MM.1S (cell line): ENCODE results near the gene PLSCR3.

Source experiments
- DNase-seq: peaks from one replicate; pipeline ENCODE4 v3.0.0-alpha.2; 2015
- H2AFZ ChIP-seq: fragments of 300-600 bp; sonication (generic); 2 replicates; pipeline ENCODE4 v1.6.0; 2016; ENCODE audit warnings: antibody characterized with exemption, low read length
- H3F3A ChIP-seq: fragments of 300-600 bp; sonication (generic); 2 replicates; pipeline ENCODE4 v1.6.1; 2016; ENCODE audit warnings: mild to moderate bottlenecking, antibody characterized with exemption, low read length, moderate library complexity, mixed read lengths; ENCODE audit not compliant: insufficient read depth
- H3K27ac ChIP-seq: fragments of 300-600 bp; sonication (generic); 2 replicates; pipeline ENCODE4 v1.5.1; 2016; ENCODE audit warnings: mild to moderate bottlenecking, low read length
- H3K27me3 ChIP-seq: fragments of 300-600 bp; sonication (generic); replicated peaks from 2 replicates; pipeline ENCODE4 v1.6.0; 2016; ENCODE audit warnings: low read length; ENCODE audit not compliant: insufficient read depth
- H3K36me3 ChIP-seq: fragments of 300-600 bp; sonication (generic); replicated peaks from 2 replicates; pipeline ENCODE4 v1.6.1; 2016; ENCODE audit warnings: mild to moderate bottlenecking, low read length, mixed read lengths; ENCODE audit not compliant: insufficient read depth
- H3K4me1 ChIP-seq: fragments of 300-600 bp; sonication (generic); 2 replicates; pipeline ENCODE4 v1.6.1; 2016; ENCODE audit warnings: low read length, mixed read lengths
- H3K4me2 ChIP-seq: fragments of 300-600 bp; sonication (generic); 2 replicates; pipeline ENCODE4 v1.6.0; 2016; ENCODE audit warnings: low read depth, low read length
- H3K4me3 ChIP-seq: fragments of 300-600 bp; sonication (generic); 2 replicates; pipeline ENCODE4 v1.5.1; 2016; ENCODE audit warnings: low read length, mixed read lengths
- H3K79me2 ChIP-seq: fragments of 300-600 bp; sonication (generic); 2 replicates; pipeline ENCODE4 v1.6.1; 2016; ENCODE audit warnings: mixed run types, low read length, mixed read lengths
- H3K9ac ChIP-seq: fragments of 300-600 bp; sonication (generic); 2 replicates; pipeline ENCODE4 v1.6.1; 2016; ENCODE audit warnings: low read length, mixed read lengths
- H3K9me2 ChIP-seq: fragments of 300-600 bp; sonication (generic); replicated peaks from 2 replicates; pipeline ENCODE4 v1.6.1; 2016; ENCODE audit warnings: mild to moderate bottlenecking, low read length, mixed read lengths; ENCODE audit not compliant: insufficient read depth
- H3K9me3 ChIP-seq: fragments of 300-600 bp; sonication (generic); replicated peaks from 2 replicates; pipeline ENCODE4 v1.6.1; 2016; ENCODE audit warnings: mild to moderate bottlenecking, low read length, mixed read lengths; ENCODE audit not compliant: insufficient read depth
- H4K20me1 ChIP-seq: fragments of 300-600 bp; sonication (generic); 2 replicates; pipeline ENCODE4 v1.6.1; 2016; ENCODE audit warnings: mild to moderate bottlenecking, low read length, moderate library complexity, mixed read lengths; ENCODE audit not compliant: insufficient read depth
- EZH2 ChIP-seq: fragments of 300-600 bp; sonication (generic); optimal IDR thresholded peaks from 2 replicates; pipeline ENCODE3; 2017; ENCODE audit warnings: low read depth, mild to moderate bottlenecking, antibody characterized with exemption, low read length, mixed read lengths
- EZH2phosphoT487 ChIP-seq: fragments of 300-600 bp; sonication (generic); IDR thresholded peaks from 2 replicates; pipeline ENCODE4 v1.6.1; 2018; ENCODE audit warnings: antibody characterized with exemption, low read length
- TF ChIP-seq, protein P1 (sequence below): fragments of 300-600 bp; sonication (generic); IDR thresholded peaks from 2 replicates; pipeline ENCODE4 v1.5.1; 2016; ENCODE audit warnings: antibody characterized with exemption, low read length, mixed read lengths

The PLSCR3 gene

DNA sequence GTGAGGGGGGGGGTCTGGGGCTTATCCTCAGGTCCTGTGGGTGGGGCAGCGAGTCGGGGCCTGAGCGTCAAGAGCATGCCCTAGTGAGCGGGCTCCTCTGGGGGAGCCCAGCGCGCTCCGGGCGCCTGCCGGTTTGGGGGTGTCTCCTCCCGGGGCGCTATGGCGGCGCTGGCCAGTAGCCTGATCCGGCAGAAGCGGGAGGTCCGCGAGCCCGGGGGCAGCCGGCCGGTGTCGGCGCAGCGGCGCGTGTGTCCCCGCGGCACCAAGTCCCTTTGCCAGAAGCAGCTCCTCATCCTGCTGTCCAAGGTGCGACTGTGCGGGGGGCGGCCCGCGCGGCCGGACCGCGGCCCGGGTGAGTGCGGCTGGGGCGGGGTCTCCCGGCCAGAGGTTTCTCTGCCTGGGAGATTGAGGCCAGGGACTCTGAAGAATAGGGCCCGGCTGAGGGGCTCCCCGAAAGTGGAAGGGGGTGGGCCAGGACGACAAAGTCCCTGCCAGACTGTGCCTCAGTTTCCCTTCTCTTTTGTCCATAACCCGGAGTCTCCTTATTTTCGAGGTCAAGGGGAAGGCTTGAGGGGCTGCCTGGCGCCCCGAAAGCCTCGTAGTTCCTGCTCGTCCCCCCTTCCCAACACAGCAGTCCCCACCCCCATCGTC, 45.3 kb upstream of the PLSCR3 start, which contains the start of gene FGF11:
Gene FGF11, plus strand, starts transcription at position 51 of the 651 bp plus-strand sequence. Its CDS starts 109 bp downstream, at position 160.
- Histone ChIP-seq H3K4me2 (peak within 1 kb of the TSS; percentile 33; the same call in 1 of the 2 replicates), H3F3A (peaks cover 14% of the 10 kb centered on the region), H4K20me1 (no peaks in the 10 kb centered on the region), H3K9me2 (no peaks in the 10 kb centered on the region), H3K4me1 (peaks cover 10% of the 10 kb centered on the region), H2AFZ (no peak within 1 kb of the TSS), H3K9ac (no peak within 1 kb of the TSS), H3K27ac (no peak within 1 kb of the TSS), H3K4me3 (no peak within 1 kb of the TSS), H3K9me3 (no peaks in the 10 kb centered on the region), H3K27me3 (peaks cover 64% of the 10 kb centered on the region), H3K36me3 (no peaks in the 10 kb centered on the region), H3K79me2 (no peaks in the 10 kb centered on the region)
- DNase-seq: no peak
- TF ChIP-seq EZH2phosphoT487: no peak
- TF ChIP-seq EZH2: no peak
- TF ChIP-seq, protein P1, sequence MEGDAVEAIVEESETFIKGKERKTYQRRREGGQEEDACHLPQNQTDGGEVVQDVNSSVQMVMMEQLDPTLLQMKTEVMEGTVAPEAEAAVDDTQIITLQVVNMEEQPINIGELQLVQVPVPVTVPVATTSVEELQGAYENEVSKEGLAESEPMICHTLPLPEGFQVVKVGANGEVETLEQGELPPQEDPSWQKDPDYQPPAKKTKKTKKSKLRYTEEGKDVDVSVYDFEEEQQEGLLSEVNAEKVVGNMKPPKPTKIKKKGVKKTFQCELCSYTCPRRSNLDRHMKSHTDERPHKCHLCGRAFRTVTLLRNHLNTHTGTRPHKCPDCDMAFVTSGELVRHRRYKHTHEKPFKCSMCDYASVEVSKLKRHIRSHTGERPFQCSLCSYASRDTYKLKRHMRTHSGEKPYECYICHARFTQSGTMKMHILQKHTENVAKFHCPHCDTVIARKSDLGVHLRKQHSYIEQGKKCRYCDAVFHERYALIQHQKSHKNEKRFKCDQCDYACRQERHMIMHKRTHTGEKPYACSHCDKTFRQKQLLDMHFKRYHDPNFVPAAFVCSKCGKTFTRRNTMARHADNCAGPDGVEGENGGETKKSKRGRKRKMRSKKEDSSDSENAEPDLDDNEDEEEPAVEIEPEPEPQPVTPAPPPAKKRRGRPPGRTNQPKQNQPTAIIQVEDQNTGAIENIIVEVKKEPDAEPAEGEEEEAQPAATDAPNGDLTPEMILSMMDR: no peak

GRCh38 chr17:7438656-7439460, 44.5 kb upstream of the PLSCR3 start:
- Histone ChIP-seq H2AFZ (no peak overlapping the region), H3K4me1 (peaks cover 10% of the 10 kb centered on the region), H3K79me2 (no peaks in the 10 kb centered on the region), H3K4me2 (no peak overlapping the region), H3K27ac (no peak overlapping the region), H3K36me3 (no peaks in the 10 kb centered on the region), H3F3A (peaks cover 14% of the 10 kb centered on the region), H4K20me1 (no peaks in the 10 kb centered on the region), H3K27me3 (peaks cover 57% of the 10 kb centered on the region), H3K9me2 (no peaks in the 10 kb centered on the region), H3K9me3 (no peaks in the 10 kb centered on the region), H3K4me3 (no peak overlapping the region), H3K9ac (no peak overlapping the region)
- TF ChIP-seq, protein P1: no peak
- no peak for TF ChIP-seq EZH2phosphoT487
- TF ChIP-seq EZH2: no peak
- no peak for DNase-seq

- Histone ChIP-seq H3K4me3 (no peak overlapping the region), H4K20me1 (no peaks in the 10 kb centered on the region), H3K36me3 (no peaks in the 10 kb centered on the region), H3K27me3 (peaks cover 49% of the 10 kb centered on the region), H3K27ac (no peak overlapping the region), H3K4me2 (no peak overlapping the region), H3K9me2 (no peaks in the 10 kb centered on the region), H3K9me3 (no peaks in the 10 kb centered on the region), H2AFZ (no peak overlapping the region), H3K4me1 (peaks cover 10% of the 10 kb centered on the region), H3K9ac (no peak overlapping the region), H3K79me2 (no peaks in the 10 kb centered on the region), H3F3A (peaks cover 14% of the 10 kb centered on the region)
- TF ChIP-seq EZH2 (no peak), EZH2phosphoT487 (no peak)
- TF ChIP-seq, protein P1: no peak
- no peak for DNase-seq
Measured at GRCh38 chr17:7437950-7438614, 43.8 kb upstream of the PLSCR3 start.
